Cardiac muscle cell (in vitro differentiated cells and primary cell): ENCODE data around the gene TOP2B. TPM values are rescaled to one million over a fixed set of nuclear protein-coding genes. Genes with fewer than 3 reads are reported as not detected.
A peak's percentile ranks its signal among the peaks of the same experiment; 100 is the strongest.

ENCODE experiments used
- DNase-seq, 2 donors: peaks; one replicate each; pipeline versions ENCODE4 v3.0.0 to v3.0.0-alpha.2; 2010 to 2017; ENCODE audit warnings: low read depth in 1 of 2, low spot score in 1 of 2
- H3K27ac ChIP-seq: fragments of 200-600 bp; sonication (generic); 2 replicates; pipeline ENCODE4 v1.5.1; 2016
- H3K27me3 ChIP-seq: fragments of 200-600 bp; sonication (generic); 2 replicates; pipeline ENCODE4 v1.6.0; 2016; ENCODE audit warnings: control low read depth
- H3K36me3 ChIP-seq: fragments of 200-600 bp; sonication (generic); 2 replicates; pipeline ENCODE4 v1.5.1; 2016; ENCODE audit warnings: control low read depth
- H3K4me1 ChIP-seq: fragments of 200-600 bp; sonication (generic); 2 replicates; pipeline ENCODE4 v1.8.1; 2017; ENCODE audit warnings: low read depth, mild to moderate bottlenecking, mixed run types
- H3K4me3 ChIP-seq: fragments of 200-600 bp; sonication (generic); 2 replicates; pipeline ENCODE4 v1.5.1; 2016; ENCODE audit warnings: mild to moderate bottlenecking
- H3K9me3 ChIP-seq: fragments of 200-600 bp; sonication (generic); 2 replicates; pipeline ENCODE4 v1.5.1; 2017; ENCODE audit warnings: low read depth, mild to moderate bottlenecking, control low read depth
- CTCF ChIP-seq: IDR thresholded peaks from 2 replicates; pipeline ENCODE4 v1.5.1; 2012; ENCODE audit warnings: low read depth, mild to moderate bottlenecking, low read length
- polyA plus RNA-seq: library from polyadenylated mRNA; unstranded; fragments of >200 nt; fragmentation: Nextera tagmentation; extraction: Ambion mirVana; gene quantifications from 2 replicates; pipeline ENCODE4 v1.2.1, GENCODE V29; 2016
- total RNA-seq: library from RNA; depleted of rRNA; stranded (reverse); fragments of >200 nt; gene quantifications from 2 replicates; pipeline ENCODE4 v1.2.3, GENCODE V29; 2016

TOP2B gene
- total and polyA plus RNA-seq, 2 experiments from 2014 or later, result 108 to 119 TPM

DNA sequence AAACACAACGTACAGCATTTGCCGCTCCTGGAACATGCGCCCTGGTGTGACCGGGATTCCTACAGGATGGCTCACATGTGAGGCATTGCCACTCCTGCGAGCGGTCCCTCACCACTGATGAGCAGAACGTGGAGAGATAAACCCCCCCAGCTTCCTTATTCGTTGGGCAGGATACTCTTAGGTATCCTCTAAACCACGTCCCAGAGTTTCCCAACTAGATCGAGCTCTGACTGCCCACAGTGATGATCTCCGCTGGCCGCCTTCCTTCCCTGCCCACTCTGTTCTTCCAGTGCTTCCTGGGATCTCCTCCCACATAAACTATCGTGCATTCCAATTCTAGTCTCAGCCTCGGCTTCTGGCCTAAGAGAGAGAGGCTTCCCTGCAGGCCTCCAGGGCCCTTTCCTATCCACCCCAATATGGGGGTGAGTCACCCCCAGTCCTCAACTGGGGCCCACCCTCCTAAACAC, 91.8 kb downstream of the TOP2B start:
- Histone ChIP-seq H3K4me1 (peaks cover 22% of the 10 kb centered on the region), H3K27me3 (no peaks in the 10 kb centered on the region), H3K9me3 (no peaks in the 10 kb centered on the region), H3K4me3 (no peak overlapping the region), H3K36me3 (peaks cover 9% of the 10 kb centered on the region), H3K27ac (peak overlapping the region; percentile 85)
- DNase-seq, result peak in 1 of 2 donors; percentile 78
- TF ChIP-seq CTCF, result no peak

DNA sequence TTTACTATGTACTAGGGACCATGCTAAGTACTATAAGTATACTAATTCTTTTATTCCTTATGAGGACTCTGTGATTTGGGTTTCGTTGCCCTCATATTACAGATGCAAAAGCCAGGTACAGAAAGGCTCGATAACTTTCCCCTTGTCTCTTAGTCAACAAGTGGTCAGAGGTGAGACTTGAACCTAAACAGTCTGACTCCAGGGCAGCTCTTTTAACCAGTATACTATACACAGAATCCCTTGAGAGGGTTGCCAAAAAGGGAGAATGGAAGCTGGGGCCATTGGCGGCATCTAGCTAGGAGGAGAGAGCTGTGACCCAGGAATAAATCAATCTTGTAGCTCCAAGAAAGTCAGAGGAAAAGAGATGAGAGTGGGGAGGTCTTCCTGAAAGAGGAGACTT, 92.4 kb downstream of the TOP2B start:
- Histone ChIP-seq H3K36me3 (peaks cover 10% of the 10 kb centered on the region), H3K4me1 (peaks cover 22% of the 10 kb centered on the region), H3K4me3 (no peak overlapping the region), H3K9me3 (no peaks in the 10 kb centered on the region), H3K27ac (peak overlapping the region; percentile 85), H3K27me3 (no peaks in the 10 kb centered on the region)
- DNase-seq, result no peak
- no peak for TF ChIP-seq CTCF

DNA sequence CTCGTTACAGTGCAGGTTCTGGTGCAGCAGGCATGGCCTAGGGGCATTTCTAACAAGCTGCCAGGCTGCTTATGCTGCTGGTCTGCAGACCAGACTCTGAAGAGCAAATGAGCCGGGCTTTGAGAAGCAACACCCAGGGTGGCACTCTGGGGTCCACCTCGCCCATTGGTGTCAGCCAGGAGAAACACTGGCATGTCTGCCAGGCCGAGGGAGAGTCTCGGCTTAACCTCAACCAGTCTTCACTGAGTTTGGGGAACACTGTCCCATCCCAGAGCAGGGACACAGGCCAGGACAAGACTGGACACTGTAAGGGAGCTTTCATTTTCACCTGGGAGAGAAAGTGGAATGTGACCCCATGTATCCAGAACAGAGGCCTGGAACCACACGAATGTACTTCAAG, 93.4 kb downstream of the TOP2B start:
- no peak overlapping the region for H3K27ac ChIP-seq
- H3K36me3 ChIP-seq, result peaks cover 9% of the 10 kb centered on the region
- TF ChIP-seq CTCF, result no peak
- DNase-seq, result no peak
- no peak overlapping the region for H3K4me3 ChIP-seq
- H3K27me3 ChIP-seq, result no peaks in the 10 kb centered on the region
- peaks cover 22% of the 10 kb centered on the region for H3K4me1 ChIP-seq
- H3K9me3 ChIP-seq, result no peaks in the 10 kb centered on the region

GRCh38 chr3:25568525-25569078, 96.1 kb downstream of the TOP2B start:
- H3K36me3 ChIP-seq, result peaks cover 9% of the 10 kb centered on the region

DNA sequence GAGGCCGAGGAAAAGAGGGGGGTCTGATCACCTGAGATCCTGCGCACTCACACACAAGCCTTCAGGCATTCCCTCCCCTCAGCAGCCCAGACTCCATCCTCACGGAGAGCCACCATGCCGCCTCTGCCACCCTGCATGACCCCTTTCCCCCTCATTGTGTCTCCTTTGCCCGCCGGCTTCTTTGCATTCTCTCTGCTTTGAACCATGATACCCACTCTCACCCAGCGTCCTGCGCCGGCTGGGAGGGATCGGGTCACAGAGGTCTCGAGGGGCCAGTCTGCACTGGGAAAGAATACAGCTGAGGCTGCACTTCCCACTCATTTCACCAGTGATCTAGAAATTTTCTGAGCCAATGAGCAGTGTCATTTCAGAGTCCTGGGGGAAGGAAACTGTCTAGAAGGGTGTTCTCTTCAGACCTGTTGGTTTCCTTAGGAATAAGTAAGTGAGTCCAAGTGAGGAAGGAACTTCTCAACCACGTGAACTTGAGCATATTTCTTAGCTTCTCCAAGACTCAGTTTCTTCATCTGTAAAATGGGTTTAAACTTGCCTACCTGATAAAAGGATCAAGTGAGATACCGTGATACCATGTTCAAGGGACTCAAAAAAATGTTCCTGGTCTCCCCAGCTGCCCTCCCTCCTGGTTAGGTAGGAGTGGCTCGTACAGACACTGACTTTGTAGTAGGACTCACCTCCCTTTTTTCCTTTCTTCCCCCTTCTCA, 96.7 kb downstream of the TOP2B start:
- no peaks in the 10 kb centered on the region for H3K9me3 ChIP-seq
- TF ChIP-seq CTCF, result no peak
- no peaks in the 10 kb centered on the region for H3K27me3 ChIP-seq
- DNase-seq, result no peak
- H3K4me3 ChIP-seq, result no peak overlapping the region
- H3K4me1 ChIP-seq, result peaks cover 14% of the 10 kb centered on the region
- peaks cover 9% of the 10 kb centered on the region for H3K36me3 ChIP-seq
- H3K27ac ChIP-seq, result no peak overlapping the region

More at GRCh38 chr3:25568525-25569078, 96.1 kb downstream of the TOP2B start:
- H3K4me3 ChIP-seq, result no peak overlapping the region
- H3K9me3 ChIP-seq, result no peaks in the 10 kb centered on the region
- TF ChIP-seq CTCF, result no peak
- H3K27me3 ChIP-seq, result no peaks in the 10 kb centered on the region
- DNase-seq, result no peak
- peaks cover 16% of the 10 kb centered on the region for H3K4me1 ChIP-seq
- peak overlapping the region; percentile 61 for H3K27ac ChIP-seq
